Activated naive CD4-positive, alpha-beta T cell treated with anti-CD3 and anti-CD28 coated beads, Interleukin-2, amount 50 U/mL, for 16 hours (primary cell): Measurements from ENCODE around the gene CDK18.

Source experiments
- DNase-seq: peaks from one replicate; pipeline ENCODE4 v3.0.0-alpha.2; 2020

The CDK18 gene

GRCh38 chr1:205575294-205575885 lies 70.9 kb downstream of the CDK18 start:
- no peak for DNase-seq

GRCh38 chr1:205576011-205576410 lies 71.5 kb downstream of the CDK18 start:
- DNase-seq: no peak

- no peak for DNase-seq
These were observed 72.6 kb downstream of the CDK18 start for GRCh38 chr1:205576805-205577761.

- no peak for DNase-seq
These were observed 73.6 kb downstream of the CDK18 start for GRCh38 chr1:205577874-205578658.

DNA sequence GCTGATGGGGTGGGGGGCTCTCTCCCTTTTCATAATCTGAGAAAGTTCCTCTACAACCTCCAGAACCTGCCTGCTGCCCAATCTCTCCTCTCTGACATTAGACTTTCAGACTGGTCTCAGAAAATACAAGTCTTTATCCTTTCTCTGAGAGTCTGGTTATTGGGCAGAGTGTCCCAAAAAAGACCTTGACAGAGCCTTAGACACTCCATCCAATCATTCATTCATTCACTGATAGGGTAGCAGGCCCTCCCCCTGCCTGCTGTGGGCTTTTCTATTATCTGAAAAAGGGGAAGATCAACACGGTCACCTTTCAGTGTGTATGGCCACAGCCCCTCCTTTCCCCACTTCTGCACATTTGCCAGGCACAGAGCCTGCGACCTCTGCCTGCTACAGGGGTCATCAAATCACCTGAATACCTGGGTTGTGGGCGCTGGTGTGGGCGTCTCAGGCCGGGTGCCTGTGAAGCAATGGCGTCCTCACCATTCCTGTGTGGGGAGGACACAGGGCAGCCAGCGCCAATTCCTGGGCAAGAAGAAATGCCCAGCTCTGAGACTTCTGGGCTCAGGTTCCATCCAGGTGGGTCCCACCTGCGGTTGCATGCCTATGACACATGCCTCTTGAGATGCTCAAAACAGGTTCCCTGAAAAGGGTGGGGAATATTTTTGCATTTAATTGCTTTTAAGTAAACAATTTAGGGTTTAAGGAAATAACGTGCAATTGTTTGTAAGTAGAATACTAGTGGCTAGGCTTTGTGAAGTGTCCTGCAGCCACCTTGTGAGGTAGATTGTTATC lies 74.5 kb downstream of the CDK18 start:
- DNase-seq: no peak

DNA sequence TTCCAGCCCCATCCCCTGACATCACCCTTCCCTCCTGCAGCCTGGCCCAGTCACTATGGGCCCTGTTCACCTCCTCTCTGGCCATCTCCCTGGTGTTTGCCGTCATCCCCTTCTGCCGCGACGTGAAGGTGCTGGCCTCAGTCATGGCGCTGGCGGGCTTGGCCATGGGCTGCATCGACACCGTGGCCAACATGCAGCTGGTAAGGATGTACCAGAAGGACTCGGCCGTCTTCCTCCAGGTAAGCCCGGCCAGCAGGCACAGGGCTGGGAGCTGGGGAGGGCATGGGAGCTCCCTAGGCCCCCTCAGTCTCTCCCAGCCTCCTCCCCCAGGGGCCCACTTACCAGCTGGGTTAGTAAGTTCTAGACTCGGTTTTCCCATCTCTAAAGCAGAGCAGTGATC lies 75.2 kb downstream of the CDK18 start:
- no peak for DNase-seq

- no peak for DNase-seq
These were observed 75.9 kb downstream of the CDK18 start for GRCh38 chr1:205580140-205580922.

GRCh38 chr1:205580923-205581180 lies 76.4 kb downstream of the CDK18 start:
- DNase-seq: no peak

DNA sequence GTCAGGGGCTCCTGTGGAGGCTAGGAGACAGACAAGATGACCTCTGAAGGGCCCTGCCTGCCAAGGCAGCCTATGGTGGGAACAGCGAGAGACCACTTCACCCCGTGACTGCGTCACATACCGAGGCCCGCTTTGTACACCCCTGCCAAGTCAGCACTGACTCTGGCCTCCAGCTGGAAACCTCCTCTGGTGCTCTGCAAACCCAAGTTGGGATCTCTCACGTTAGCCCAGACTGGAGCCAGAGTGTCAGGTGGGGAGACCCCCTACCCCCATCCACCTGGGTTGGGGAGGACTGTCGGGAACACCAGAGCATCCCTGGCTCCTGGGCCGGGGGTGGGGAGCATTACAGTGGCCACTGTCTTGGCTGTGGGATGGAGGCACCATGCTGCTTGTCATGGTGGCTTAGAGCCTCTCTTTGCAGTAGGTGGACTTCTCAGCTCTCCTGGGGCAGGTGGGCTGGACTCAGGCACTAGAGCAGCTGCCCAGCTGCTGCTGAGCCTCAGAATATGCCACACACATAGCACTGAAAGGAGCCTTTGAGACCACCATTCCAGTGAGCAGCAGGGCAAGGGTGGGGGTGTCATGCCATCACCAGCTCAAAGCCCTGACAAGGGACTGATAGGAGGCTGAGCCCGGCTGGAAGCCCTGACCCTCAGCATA lies 77.0 kb downstream of the CDK18 start:
- no peak for DNase-seq

GRCh38 chr1:205582046-205582445 lies 77.6 kb downstream of the CDK18 start:
- DNase-seq: no peak
